Common myeloid progenitor, CD34-positive (primary cell): ENCODE measurements around the gene MB.

Source experiments
- CTCF ChIA-PET: fragments of 350-600 bp; sonication (Branson Sonifier 250); formaldehyde crosslinking; loops from one replicate; lab custom pipeline; 2021; ENCODE audit warnings: antibody characterized with exemption; lab: Charles Lee
- POLR2A ChIA-PET: fragments of 350-600 bp; sonication (Branson Sonifier 250); formaldehyde crosslinking; loops from one replicate; lab custom pipeline; 2021; ENCODE audit warnings: antibody characterized with exemption; lab: Charles Lee
- DNase-seq, 3 donors: peaks; one replicate each; pipeline versions ENCODE4 v3.0.0 to v3.0.0-alpha.2; 2013
- H3K27ac ChIP-seq, 2 experiments: 1 replicate in 1 of 2; 2 replicates in 1 of 2; pipeline ENCODE4 v1.7.0; 2013; ENCODE audit warnings: inconsistent platforms in 2 of 2, low read length in 2 of 2, mild to moderate bottlenecking in 2 of 2, low read depth in 1 of 2, moderate library complexity in 1 of 2; ENCODE audit not compliant: severe bottlenecking in 2 of 2, insufficient read depth in 1 of 2, poor library complexity in 1 of 2
- H3K27me3 ChIP-seq, 5 experiments: replicated peaks in 2 of 5; 1 replicate in 3 of 5; 2 replicates in 2 of 5; pipeline versions ENCODE4 v1.6.1 to v1.7.0; 2013; ENCODE audit warnings: low read length in 4 of 5, mild to moderate bottlenecking in 2 of 5, moderate library complexity in 2 of 5, inconsistent platforms in 1 of 5; ENCODE audit not compliant: insufficient read depth in 5 of 5, control insufficient read depth in 4 of 5
- H3K36me3 ChIP-seq, 4 experiments: 1 replicate in 2 of 4; 2 replicates in 2 of 4; pipeline versions ENCODE4 v1.6.1 to v1.7.0; 2013; ENCODE audit warnings: low read length in 3 of 4, control low read depth in 1 of 4, mild to moderate bottlenecking in 1 of 4; ENCODE audit not compliant: control insufficient read depth in 4 of 4, insufficient read depth in 4 of 4
- H3K4me1 ChIP-seq, 4 experiments: 1 replicate in 3 of 4; 2 replicates in 1 of 4; pipeline versions ENCODE4 v1.6.1 to v1.7.1; 2013; ENCODE audit warnings: low read length in 3 of 4, mild to moderate bottlenecking in 3 of 4, control low read depth in 1 of 4, inconsistent platforms in 1 of 4, moderate library complexity in 1 of 4; ENCODE audit not compliant: control insufficient read depth in 4 of 4, insufficient read depth in 4 of 4; ENCODE audit errors: control extremely low read depth in 1 of 4
- H3K4me3 ChIP-seq, 7 experiments: 1 replicate in 4 of 7; 2 replicates in 3 of 7; pipeline versions ENCODE4 v1.5.1 to v1.7.0; 2013; ENCODE audit warnings: mild to moderate bottlenecking in 7 of 7, low read length in 6 of 7, moderate library complexity in 6 of 7, inconsistent platforms in 2 of 7, low read depth in 2 of 7, control low read depth in 1 of 7; ENCODE audit not compliant: insufficient read depth in 4 of 7, control insufficient read depth in 1 of 7; ENCODE audit errors: extremely low read depth in 1 of 7
- H3K9me3 ChIP-seq, 5 experiments: 1 replicate in 4 of 5; 2 replicates in 1 of 5; pipeline versions ENCODE4 v1.6.1 to v1.7.1; 2013; ENCODE audit warnings: low read length in 4 of 5, mild to moderate bottlenecking in 2 of 5, inconsistent platforms in 1 of 5, low read depth in 1 of 5, moderate library complexity in 1 of 5; ENCODE audit not compliant: control insufficient read depth in 4 of 5, insufficient read depth in 2 of 5; ENCODE audit errors: control extremely low read depth in 1 of 5
- WGBS: methylation state at CpG from one replicate; pipeline ENCODE4 v1.1.5; 2013; ENCODE audit not compliant: insufficient coverage; 5-methylcytosine and 5-hydroxymethylcytosine counted together

Gene MB

DNA sequence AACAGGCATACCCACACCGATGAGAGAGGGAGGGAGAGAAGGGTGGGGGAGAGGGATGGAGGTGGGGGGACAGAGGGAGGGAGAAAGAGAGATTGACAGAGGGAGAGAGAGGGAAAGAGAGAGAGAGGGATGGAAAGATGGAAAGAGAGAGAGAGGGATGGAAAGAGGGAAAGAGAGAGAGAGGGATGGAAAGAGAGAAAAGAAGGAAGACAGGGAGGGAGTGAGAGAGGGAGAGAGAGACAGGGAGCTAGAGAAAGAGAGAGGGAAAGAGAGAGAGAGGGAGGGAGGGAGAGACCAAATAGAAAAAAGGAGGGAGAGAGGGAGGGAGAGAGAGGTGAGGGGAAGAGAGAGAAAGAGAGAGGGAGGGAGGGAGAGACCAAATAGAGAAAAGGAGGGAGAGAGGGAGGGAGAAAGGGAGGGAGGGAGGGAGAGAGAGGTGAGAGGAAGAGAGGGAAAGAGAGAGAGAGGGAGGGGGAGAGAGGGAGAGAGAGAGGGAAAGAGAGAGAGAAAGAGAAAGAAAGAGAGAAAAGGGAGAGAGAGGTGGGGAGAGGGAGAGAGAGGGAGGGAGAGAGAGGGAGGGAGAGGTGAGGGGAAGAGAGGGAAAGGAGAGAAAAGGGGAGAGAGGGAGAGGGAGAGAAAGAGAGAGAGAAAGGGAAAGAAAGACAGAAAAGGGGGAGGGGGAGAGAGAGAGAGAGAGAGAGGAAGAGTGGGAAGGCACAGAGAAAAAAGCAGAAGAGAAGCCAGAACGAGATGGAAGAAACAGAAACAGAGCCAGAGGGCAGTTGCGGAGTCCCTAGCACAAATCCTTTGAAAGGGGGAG is 23.8 kb downstream of the MB start:
- Histone ChIP-seq H3K4me3 (no peak overlapping the region), H3K4me1 (peaks cover 0 to 11% (median 2%) of the 10 kb centered on the region in 4 experiments), H3K36me3 (no peaks in the 10 kb centered on the region), H3K9me3 (no peaks in the 10 kb centered on the region), H3K27me3 (peaks cover 0 to 2% (median 0%) of the 10 kb centered on the region in 5 experiments), H3K27ac (no peak overlapping the region)
- 63% methylated on average over 3 of the region's 3 CpGs for WGBS
- DNase-seq, result no peak
- ChIA-PET CTCF (interaction anchor here (0.6 to 1.9 kb wide), 2 partner anchors 26 to 163 kb away, joined by 3 to 4 read pairs; no protein-coding TSS in a partner anchor), POLR2A (no interaction called here)

DNA sequence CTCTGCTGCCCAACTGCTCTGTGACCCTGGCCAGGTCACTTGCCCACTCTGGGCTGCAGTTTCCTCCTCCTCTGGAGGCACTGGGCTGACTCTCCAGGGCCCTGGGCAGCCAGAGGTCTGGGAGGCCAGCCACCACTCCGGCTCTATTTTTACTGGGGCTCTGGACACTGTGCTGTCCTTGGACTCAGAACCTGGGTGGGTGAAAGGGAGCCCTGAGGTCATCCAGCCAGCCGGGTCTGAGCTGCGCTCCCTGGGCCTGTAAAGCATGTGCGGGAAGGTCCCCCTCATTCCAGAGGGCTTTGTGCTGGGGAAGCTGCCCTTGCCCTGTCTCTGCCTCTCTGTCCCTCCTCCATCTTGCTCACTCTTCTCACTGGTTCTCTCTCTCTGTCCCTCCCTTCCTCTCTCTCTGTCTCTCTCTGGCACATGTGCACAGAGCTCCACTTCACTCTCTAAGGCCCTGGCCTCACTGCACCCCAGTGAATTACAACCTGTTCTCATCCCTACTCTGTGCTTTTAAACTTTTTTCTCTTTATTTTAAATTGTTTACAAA is 24.6 kb downstream of the MB start:
- ChIA-PET POLR2A (interaction anchor here (0.5 kb wide), 1 partner anchor 57 kb away, joined by 3 read pairs; no protein-coding TSS in a partner anchor), CTCF (interaction anchor here (1.4 to 1.9 kb wide), 2 partner anchors 9 to 162 kb away, joined by 4 to 9 read pairs; no protein-coding TSS in a partner anchor)
- no peaks in the 10 kb centered on the region for H3K36me3 ChIP-seq
- 93% methylated on average over 4 of the region's 4 CpGs for WGBS
- H3K9me3 ChIP-seq, result no peaks in the 10 kb centered on the region
- peaks cover 0 to 11% (median 2%) of the 10 kb centered on the region in 4 experiments for H3K4me1 ChIP-seq
- H3K4me3 ChIP-seq, result no peak overlapping the region
- DNase-seq, result no peak
- no peak overlapping the region for H3K27ac ChIP-seq
- peaks cover 0 to 2% (median 0%) of the 10 kb centered on the region in 5 experiments for H3K27me3 ChIP-seq

DNA sequence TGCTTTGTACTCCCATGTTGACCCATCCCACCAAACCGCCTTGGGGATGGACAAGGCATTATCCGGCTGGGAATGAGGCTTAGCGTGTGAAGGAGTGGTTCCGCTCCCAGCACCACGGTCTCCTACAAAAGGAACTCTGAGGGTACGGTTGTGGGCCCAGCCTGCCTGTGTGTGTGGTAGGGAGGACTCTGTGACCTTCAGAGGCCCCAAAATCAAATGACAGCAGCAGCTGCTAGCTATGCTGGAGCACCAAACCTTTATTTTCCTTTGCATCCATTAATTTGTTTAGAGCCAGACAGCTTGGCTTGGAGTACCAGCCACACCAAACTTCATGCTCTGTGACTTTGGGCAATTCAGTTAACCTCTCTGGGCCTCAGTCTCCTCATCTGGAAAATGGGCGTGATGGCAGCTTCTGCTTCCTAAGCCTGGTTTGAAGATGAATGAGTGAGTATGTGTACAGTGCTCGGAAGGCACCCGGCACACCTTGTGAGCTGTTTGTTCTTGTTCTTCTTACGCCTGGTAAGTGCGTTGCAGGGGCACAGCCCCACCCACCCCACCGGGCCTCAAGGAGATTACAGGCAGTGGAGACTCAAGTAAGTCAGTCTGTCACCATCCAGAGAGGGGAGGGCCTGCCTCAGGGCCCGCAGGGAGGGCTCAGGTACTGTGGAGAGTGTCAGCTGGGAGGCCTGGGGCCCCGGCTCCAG is 25.3 kb downstream of the MB start:
- H3K36me3 ChIP-seq, result no peaks in the 10 kb centered on the region
- CTCF ChIA-PET, result interaction anchor here (1.1 to 1.9 kb wide), 4 partner anchors 9 to 162 kb away, joined by 3 to 9 read pairs (median 4); no protein-coding TSS in a partner anchor
- DNase-seq, result no peak
- H3K4me1 ChIP-seq, result peaks cover 0 to 11% (median 2%) of the 10 kb centered on the region in 4 experiments
- POLR2A ChIA-PET, result interaction anchor here (0.5 kb wide), 1 partner anchor 56 kb away, joined by 3 read pairs; no protein-coding TSS in a partner anchor
- no peak overlapping the region for H3K27ac ChIP-seq
- no peaks in the 10 kb centered on the region for H3K9me3 ChIP-seq
- no peak overlapping the region for H3K4me3 ChIP-seq
- 100% methylated on average over 5 of the region's 14 CpGs for WGBS
- peaks cover 0 to 2% (median 0%) of the 10 kb centered on the region in 5 experiments for H3K27me3 ChIP-seq

DNA sequence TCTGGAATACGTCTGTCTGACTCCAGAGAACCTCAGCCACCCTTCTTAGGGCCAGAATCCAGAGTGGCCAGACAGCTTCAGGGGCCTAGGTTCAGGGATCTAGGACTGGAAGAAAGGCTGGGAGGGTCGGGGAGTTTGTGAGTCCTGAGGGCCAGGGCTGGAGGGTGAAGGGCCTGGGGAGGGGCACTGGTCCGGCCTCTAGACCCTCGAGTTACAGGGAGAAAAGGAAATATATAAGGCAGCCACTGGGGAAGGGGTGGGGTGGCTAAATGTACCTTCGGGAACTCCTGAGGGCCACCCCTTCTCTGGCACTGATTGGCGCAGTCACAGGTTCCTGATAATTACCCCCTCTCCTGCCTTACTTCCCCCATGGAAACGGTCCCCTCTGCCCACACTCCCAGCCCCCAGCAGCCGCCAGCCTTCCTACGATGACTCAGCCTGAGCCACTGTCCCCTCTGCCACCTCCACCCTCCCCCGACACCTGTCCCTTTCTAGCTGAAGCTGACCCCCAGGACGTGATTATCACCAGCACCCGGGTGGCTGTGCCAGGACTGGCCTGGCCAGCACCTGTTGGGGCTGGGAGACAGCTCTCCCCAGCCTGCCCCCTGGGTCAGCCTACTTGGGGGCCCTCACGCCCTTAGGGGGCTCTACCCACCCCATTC is 26.4 kb downstream of the MB start:
- Histone ChIP-seq H3K27me3 (peaks cover 0 to 2% (median 0%) of the 10 kb centered on the region in 5 experiments), H3K9me3 (no peaks in the 10 kb centered on the region), H3K27ac (no peak overlapping the region), H3K36me3 (no peaks in the 10 kb centered on the region), H3K4me3 (no peak overlapping the region), H3K4me1 (peaks cover 0 to 11% (median 2%) of the 10 kb centered on the region in 4 experiments)
- ChIA-PET CTCF (interaction anchor here (1.1 to 1.2 kb wide), 2 partner anchors 17 to 18 kb away, joined by 3 to 4 read pairs; no protein-coding TSS in a partner anchor), POLR2A (no interaction called here)
- WGBS, result 40% methylated on average over 8 of the region's 13 CpGs
- peak in 1 of 3 donors; percentile 46 for DNase-seq

DNA sequence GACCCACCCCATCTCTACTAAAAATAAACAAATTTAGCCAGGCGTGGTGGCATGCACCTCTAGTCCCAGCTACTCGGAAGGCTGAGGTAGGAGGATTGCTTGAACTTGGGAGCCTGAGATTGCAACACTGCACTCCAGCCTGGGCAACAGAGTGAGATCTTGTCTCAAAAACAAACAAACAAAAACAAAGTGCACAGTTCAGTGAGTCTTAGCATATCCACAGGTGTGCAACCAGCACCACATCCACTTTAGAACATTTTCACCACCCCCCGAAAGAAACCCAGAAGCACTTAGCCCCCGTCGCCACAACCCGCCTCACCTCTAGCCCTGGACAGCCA is 27.4 kb downstream of the MB start:
- peaks cover 0 to 11% (median 2%) of the 10 kb centered on the region in 4 experiments for H3K4me1 ChIP-seq
- WGBS, result 100% methylated on average over 4 of the region's 6 CpGs
- H3K27ac ChIP-seq, result no peak overlapping the region
- no peaks in the 10 kb centered on the region for H3K36me3 ChIP-seq
- H3K9me3 ChIP-seq, result no peaks in the 10 kb centered on the region
- no peak overlapping the region for H3K4me3 ChIP-seq
- ChIA-PET CTCF (no interaction called here), POLR2A (no interaction called here)
- H3K27me3 ChIP-seq, result peaks cover 0 to 2% (median 0%) of the 10 kb centered on the region in 5 experiments
- DNase-seq, result no peak

DNA sequence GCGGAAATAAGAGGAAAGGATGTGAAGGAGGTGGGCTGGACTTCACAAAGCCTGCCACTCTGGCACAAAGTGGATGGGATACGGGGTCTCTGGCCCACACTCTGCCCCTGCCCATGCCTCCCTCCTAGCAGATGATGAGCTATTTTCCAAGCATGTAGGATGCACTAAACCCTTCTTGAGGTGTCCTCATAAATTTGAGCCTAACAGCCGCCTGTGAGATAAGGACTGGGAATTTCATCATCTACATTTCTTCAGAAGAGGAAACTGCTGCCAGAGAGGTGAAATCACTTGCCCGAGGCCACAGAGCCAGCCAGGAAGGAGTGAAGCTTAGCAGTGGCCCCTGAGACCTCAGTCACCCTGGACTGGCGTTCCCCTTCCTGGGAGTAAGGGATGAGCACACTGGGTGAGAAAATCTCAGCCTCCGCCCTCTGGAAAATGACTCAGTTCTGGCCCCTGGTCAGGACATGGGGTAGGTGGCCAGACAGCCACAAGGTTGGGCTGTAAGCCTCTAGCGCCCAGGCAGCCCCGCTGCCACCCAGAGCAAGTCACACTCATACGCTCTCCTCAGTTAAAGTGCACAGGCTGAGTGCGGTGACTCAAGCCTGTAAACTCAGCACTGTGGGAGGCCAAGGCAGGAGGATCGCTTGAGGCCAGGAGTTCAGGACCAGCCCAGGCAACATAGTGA is 27.9 kb downstream of the MB start:
- CTCF ChIA-PET, result no interaction called here
- H3K9me3 ChIP-seq, result no peaks in the 10 kb centered on the region
- WGBS, result 92% methylated on average over 10 of the region's 11 CpGs

More for the DNA sequence above, 27.9 kb downstream of the MB start:
- no peak overlapping the region for H3K27ac ChIP-seq
- H3K4me1 ChIP-seq, result peaks cover 0 to 11% (median 2%) of the 10 kb centered on the region in 4 experiments
- no peaks in the 10 kb centered on the region for H3K36me3 ChIP-seq
- H3K4me3 ChIP-seq, result no peak overlapping the region
- POLR2A ChIA-PET, result no interaction called here
- DNase-seq, result no peak
- H3K27me3 ChIP-seq, result peaks cover 0 to 2% (median 0%) of the 10 kb centered on the region in 5 experiments
